DMS79 (cell line): ENCODE results near the gene RFTN1.

Experiments
- DNase-seq: peaks from one replicate; lab custom pipeline; 2025; lab: John Stamatoyannopoulos, UW

RFTN1 gene

GRCh38 chr3:16357186-16358121 lies 156.0 kb downstream of the RFTN1 start:
- DNase-seq, result no peak

DNA sequence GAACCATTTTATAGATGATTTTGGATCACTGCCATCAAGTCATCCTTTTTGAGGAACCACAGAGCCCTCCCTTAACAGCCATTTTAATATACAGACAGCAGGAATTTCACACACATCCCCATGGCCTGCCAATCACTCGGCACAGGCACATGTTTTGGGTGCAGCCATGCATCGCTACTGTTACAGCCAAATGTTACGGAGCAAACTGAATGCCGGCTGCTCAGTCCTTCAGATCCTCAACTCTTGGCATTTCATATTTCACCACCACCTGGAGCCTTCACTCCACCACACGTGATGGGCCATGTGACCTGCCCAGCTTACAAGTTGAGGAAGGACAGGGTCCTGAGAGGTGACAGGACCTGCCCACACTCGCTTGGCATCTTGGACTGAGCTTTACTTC lies 157.7 kb downstream of the RFTN1 start:
- no peak for DNase-seq

GRCh38 chr3:16354291-16354690 lies 159.2 kb downstream of the RFTN1 start:
- DNase-seq, result no peak

GRCh38 chr3:16352428-16352827 lies 161.1 kb downstream of the RFTN1 start:
- no peak for DNase-seq

DNA sequence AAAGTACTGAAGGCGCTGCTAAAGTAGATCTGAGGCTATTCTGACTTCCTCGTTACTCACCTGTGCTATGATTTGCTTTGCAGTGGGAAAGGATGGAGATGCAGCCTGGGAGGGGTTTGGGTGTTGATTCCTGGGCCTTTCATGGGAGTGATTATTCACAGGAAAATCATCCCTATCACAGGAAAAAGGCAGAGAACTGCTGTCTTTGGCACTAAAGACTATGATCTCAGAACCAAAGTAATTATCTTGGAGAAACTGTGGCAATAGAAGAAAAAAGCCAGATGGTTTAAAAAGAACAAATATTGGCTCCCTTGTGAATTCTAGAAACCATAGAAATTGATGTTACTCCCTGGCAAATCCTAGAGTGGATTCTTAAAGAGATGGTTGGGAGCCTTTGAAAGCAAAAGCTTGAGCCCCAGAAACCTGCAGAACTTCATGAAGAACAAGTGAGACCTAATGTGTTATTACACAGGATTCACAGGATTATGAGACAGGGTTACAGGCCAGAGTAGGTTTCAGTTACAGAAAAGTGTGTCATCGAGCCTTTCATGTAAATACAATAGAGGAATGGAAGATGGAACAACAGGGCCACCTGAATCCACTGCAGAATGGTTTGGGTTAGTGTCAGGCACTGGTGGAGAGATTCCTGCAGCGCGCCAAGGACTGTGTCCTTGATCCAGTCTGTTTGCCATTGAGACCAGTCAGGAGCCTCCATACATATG lies 162.7 kb downstream of the RFTN1 start:
- no peak for DNase-seq

DNA sequence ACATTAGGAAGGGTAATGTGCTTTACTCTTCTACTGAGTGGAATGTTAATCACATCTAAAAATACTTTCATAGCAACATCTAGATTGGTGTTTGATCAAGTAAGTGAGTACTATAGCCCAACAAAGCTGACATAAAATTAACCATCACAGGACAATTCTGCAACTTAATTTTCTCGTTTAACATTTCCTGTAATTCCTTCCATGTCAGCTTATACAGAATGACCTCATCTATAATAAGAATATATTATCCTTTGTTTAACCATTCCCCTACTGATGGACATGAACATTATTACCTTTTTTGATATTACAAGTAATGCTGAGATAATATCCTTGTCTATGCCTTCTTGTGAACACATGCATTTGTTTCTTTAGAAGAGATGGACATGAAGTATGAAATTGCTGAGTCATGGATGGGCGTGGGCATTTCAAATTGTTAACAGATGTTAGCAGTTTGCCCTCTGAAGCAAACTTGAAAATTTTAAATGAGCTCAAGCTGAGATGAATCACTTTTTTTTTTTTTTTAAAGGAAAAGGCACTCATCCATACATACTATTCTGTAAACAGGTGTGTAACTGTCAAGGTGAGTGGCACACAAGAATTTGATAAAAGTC lies 163.4 kb downstream of the RFTN1 start:
- no peak for DNase-seq

DNA sequence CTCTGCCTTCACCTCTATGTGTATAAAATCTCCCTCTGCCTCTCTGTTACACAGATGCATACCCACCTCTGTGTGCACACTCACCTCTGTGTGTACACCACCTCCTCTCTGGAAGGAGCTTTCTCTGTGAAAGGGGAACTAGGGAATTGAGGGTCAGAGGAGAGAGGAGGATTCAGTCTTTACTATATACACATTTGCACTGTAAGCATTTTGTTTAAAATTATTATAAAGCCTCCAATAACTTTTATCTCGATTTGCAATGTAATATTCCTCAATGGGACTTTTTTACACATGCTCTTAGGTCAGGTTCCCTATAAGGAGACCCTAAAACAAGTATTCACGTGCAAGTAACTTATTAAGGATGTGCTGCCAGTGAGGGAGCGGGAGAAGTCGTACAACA lies 166.0 kb downstream of the RFTN1 start:
- DNase-seq, result no peak

DNA sequence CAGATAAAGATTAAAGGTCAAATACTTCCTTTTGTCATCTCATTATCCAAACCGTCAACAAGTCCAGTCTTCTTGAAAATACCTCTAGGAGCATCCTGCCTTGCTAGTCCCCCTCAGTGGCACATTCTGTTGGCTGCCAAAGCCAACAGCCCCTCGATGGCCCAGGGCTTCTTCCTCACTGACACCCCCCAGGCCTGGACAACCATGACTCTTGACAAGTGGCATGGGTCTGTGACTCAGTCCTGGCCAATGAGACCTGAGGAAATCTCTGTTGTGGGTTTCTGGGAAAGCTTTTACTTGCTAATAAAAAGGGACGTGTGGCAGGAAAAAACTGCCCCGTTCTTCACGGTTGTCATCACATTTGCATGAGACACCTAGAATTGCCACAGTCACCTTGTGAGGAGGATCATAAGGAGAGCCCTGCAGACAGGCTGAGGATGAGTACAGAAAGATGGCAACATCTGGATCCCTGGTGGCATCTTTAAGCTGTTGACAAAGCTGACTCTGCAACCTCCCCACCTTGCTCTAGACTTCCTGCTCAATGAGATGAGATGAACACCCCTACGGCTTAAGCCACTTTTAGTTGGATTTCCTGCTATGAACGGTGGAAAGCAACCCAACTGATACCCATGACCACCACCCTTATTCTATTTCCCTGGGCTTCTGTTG lies 167.0 kb downstream of the RFTN1 start:
- DNase-seq, result no peak

GRCh38 chr3:16343101-16343500 lies 170.4 kb downstream of the RFTN1 start:
- DNase-seq, result no peak

DNA sequence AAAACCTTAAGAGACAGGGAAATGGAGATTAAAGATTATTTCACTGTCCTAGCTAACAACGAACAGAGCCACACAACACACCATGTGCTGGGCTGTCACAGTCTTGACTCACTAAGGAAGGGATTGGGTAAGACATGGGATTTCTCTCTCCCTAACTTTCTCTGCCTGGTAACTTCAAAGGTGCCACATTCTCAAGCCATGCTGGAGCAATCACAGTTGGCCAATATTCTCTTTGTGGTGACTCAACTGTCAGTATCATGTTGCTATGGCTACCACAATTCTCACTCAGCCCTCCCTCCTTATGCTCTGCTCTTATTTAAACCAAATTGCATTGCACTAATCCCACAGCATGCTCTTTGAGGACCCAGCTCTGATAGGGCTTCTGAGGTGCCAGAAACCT lies 174.5 kb downstream of the RFTN1 start:
- no peak for DNase-seq

- DNase-seq, result no peak
These were observed 175.5 kb downstream of the RFTN1 start for GRCh38 chr3:16337856-16338540.

- no peak for DNase-seq
These were observed 176.7 kb downstream of the RFTN1 start for GRCh38 chr3:16336825-16337224.

- DNase-seq, result no peak
These were observed 177.5 kb downstream of the RFTN1 start for GRCh38 chr3:16335772-16336645.

DNA sequence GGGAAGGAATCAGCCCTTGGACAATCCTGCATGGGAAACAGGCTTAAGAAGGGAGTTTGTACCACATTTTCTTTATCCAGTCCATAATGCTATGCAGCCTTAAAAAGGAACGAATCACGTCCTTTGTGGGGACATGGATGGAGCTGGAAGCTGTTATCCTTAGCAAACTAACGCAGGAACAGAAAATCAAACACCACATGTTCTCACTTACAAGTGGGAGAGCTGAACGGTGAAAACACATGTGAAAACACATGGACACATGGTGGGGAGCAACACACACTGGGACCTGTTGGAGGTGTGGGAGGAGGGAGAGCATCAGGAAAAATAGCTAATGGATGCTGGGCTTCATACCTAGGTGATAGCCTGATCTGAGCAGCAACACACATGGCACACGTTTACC lies 178.2 kb downstream of the RFTN1 start:
- DNase-seq, result no peak

DNA sequence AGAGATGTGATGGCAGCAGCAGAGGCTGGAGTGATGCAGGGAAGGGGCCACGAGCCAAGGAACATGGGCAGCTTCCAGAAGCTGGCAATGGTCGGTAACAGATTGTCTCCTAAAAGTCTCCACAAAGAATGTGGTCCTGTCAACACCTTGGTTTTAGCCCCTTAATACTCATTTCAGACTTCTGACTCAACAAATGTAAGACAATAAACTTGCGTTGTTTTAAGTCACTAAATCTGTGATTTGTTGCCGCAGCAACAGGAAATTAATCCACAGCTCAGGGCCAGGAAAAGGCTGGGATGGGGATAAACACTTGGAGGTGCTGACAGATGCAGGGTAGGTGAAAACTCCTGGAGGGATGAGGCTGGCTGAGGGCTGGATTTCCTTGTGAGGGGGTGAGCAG lies 178.6 kb downstream of the RFTN1 start:
- no peak for DNase-seq

DNA sequence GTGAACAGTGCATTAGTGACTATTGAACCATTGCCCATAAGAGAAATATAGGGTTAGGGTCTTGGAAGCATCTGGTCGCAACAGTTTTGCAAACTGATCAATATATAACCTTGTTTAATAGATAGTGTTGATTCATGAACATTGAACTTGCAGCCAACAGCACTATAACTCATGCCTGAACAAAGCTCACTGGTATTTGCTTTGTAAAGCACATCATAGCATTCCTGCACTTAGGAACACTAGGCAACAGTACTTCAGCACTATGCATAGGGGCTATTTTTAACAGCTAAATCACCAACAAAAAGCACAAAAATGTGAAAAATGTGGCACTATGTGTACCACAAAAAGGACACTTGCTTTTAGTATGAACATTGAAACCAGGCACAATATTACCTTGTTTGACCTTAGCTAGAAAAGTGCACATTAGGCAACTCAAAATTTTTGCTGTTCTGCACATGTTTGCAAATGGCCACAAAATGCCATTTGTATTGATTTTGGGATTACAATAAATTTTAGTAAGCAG lies 180.5 kb downstream of the RFTN1 start:
- no peak for DNase-seq

- DNase-seq, result no peak
These were observed 182.1 kb downstream of the RFTN1 start for GRCh38 chr3:16331319-16331883.

DNA sequence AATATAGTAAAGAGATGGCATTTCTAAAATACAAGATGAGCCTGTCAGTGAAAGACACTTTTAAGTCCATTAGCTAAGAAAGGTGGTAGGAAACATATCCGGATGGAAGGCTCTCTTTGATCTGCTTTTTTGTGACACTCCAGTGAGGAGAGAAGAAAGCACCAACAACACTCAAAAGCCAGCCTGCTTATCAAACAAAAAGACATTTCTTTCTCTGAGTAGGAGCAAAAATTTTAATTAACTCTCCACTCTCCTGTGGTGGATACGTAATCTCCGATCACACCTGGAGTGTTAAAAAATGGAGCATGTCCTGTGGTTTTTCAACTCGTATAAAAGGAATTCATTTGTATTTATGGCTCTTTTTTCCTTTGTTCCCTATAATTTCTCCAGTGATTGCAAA lies 183.1 kb downstream of the RFTN1 start:
- no peak for DNase-seq

GRCh38 chr3:16329826-16330129 lies 183.7 kb downstream of the RFTN1 start:
- DNase-seq, result no peak
